ENCODE data around the gene LRP5.

GRCh38 chr11:68386331-68386978 lies 74.1 kb downstream of the LRP5 start:
- TF ChIP-seq CTCF (IDR thresholded peaks at IDR 0.05), result no peak
- no peak for TF ChIP-seq POLR2A (IDR thresholded peaks at IDR 0.05)
- TF ChIP-seq EP300 (IDR thresholded peaks at IDR 0.05), result no peak
